Activated CD4-positive, alpha-beta T cell treated with anti-CD3 and anti-CD28 coated beads for 36 hours (primary cell): ENCODE results near the gene KCNJ16. TPM values are rescaled to one million over a fixed set of nuclear protein-coding genes. Genes with fewer than 3 reads are reported as not detected.
"Not testable (repeated sequence)": the region's sequence is repeated elsewhere in the genome, so short reads cannot be mapped to it uniquely, and the experiment has no call there.

ENCODE experiments used
- ATAC-seq: fragments of 200-7000 bp; cut with Tn5 transposase; one replicate; pipeline ENCODE4 v1.10.0; 2021; ENCODE audit warnings: mild to moderate bottlenecking, moderate library complexity
- CTCF ChIA-PET: fragments of 350-600 bp; sonication (Branson Sonifier 250); formaldehyde crosslinking; loops from one replicate; lab custom pipeline; 2021; ENCODE audit warnings: antibody characterized with exemption; lab: Charles Lee
- POLR2A ChIA-PET: fragments of 350-600 bp; sonication (Branson Sonifier 250); formaldehyde crosslinking; loops from one replicate; lab custom pipeline; 2021; ENCODE audit warnings: antibody characterized with exemption, inconsistent platforms; lab: Charles Lee
- DNase-seq: peaks from one replicate; pipeline ENCODE4 v3.0.0-alpha.2; 2020
- H3K27ac Mint-ChIP-seq: one replicate; pipeline ENCODE4 v1.8.0; 2021; ENCODE audit warnings: mixed read lengths
- H3K27me3 Mint-ChIP-seq: one replicate; pipeline ENCODE4 v1.8.0; 2021; ENCODE audit warnings: mixed read lengths
- H3K36me3 Mint-ChIP-seq: one replicate; pipeline ENCODE4 v1.8.0; 2021; ENCODE audit warnings: low read depth, mixed read lengths
- H3K4me1 Mint-ChIP-seq: one replicate; pipeline ENCODE4 v1.8.0; 2021; ENCODE audit warnings: mixed read lengths
- H3K4me3 Mint-ChIP-seq: one replicate; pipeline ENCODE4 v1.8.0; 2021; ENCODE audit warnings: mild to moderate bottlenecking, moderate library complexity, mixed read lengths
- H3K9me3 Mint-ChIP-seq: one replicate; pipeline ENCODE4 v1.8.0; 2021; ENCODE audit warnings: low read depth, mixed read lengths
- intact Hi-C, 2 experiments: fragments of 100-400 bp; cut with DNase I in 1 of 2; cut with micrococcal nuclease in 1 of 2; formaldehyde crosslinking; loops; one replicate each; pipeline versions ENCODE4 v1.14.2 to v1.15.1; 2022 to 2024; cut with DNase I, micrococcal nuclease
- total RNA-seq, 2 experiments: library from RNA; stranded (reverse); gene quantifications; one replicate each; pipeline ENCODE4 v1.2.3, GENCODE V29; 2021

The KCNJ16 gene
- total RNA-seq = not detected

GRCh38 chr17:70074956-70075355 lies at the start of gene KCNJ16:
Gene KCNJ16, plus strand, starts transcription at chr17:70075225. Its CDS starts 56,863 bp downstream, at chr17:70132088.
- CTCF ChIA-PET = interaction anchor here (0.6 to 1.2 kb wide), 2 partner anchors 10 to 76 kb away, joined by 3 read pairs; no protein-coding TSS in a partner anchor
- H3K9me3 Mint-ChIP-seq = no peaks in the 10 kb centered on the region
- no peaks in the 10 kb centered on the region for H3K36me3 Mint-ChIP-seq
- ATAC-seq (no peak), DNase-seq (no peak)
- peaks cover 4% of the 10 kb centered on the region for H3K27me3 Mint-ChIP-seq
- POLR2A ChIA-PET = no interaction called here
- no peak within 1 kb of the TSS for H3K27ac Mint-ChIP-seq
- H3K4me1 Mint-ChIP-seq = no peaks in the 10 kb centered on the region
- H3K4me3 Mint-ChIP-seq = no peak within 1 kb of the TSS
- intact Hi-C loops = no loop called here

- DNase-seq (no peak), ATAC-seq (no peak)
- ChIA-PET POLR2A (no interaction called here), CTCF (no interaction called here)
- Mint-ChIP-seq H3K27me3 (peaks cover 10% of the 10 kb centered on the region), H3K9me3 (no peaks in the 10 kb centered on the region), H3K27ac (no peak overlapping the region), H3K4me1 (no peaks in the 10 kb centered on the region), H3K4me3 (no peak overlapping the region), H3K36me3 (no peaks in the 10 kb centered on the region)
- intact Hi-C loops = no loop called here
Observed at GRCh38 chr17:70028397-70028796, 46.6 kb upstream of the KCNJ16 start.

GRCh38 chr17:70028978-70029767 lies 45.9 kb upstream of the KCNJ16 start:
- no peak overlapping the region for H3K27ac Mint-ChIP-seq
- ChIA-PET POLR2A (no interaction called here), CTCF (no interaction called here)
- H3K9me3 Mint-ChIP-seq = no peaks in the 10 kb centered on the region
- H3K4me3 Mint-ChIP-seq = no peak overlapping the region
- no peaks in the 10 kb centered on the region for H3K4me1 Mint-ChIP-seq
- intact Hi-C loops = no loop called here
- peaks cover 10% of the 10 kb centered on the region for H3K27me3 Mint-ChIP-seq
- ATAC-seq (no peak), DNase-seq (no peak)
- no peaks in the 10 kb centered on the region for H3K36me3 Mint-ChIP-seq

- Mint-ChIP-seq H3K27me3 (peaks cover 10% of the 10 kb centered on the region), H3K9me3 (no peaks in the 10 kb centered on the region), H3K4me3 (no peak overlapping the region), H3K36me3 (no peaks in the 10 kb centered on the region), H3K27ac (no peak overlapping the region), H3K4me1 (no peaks in the 10 kb centered on the region)
- no peak for DNase-seq
- ATAC-seq = no peak
- POLR2A ChIA-PET = no interaction called here
- intact Hi-C loops = no loop called here
- CTCF ChIA-PET = no interaction called here
Observed at GRCh38 chr17:70030371-70030770, 44.7 kb upstream of the KCNJ16 start.

GRCh38 chr17:70031341-70031740 lies 43.7 kb upstream of the KCNJ16 start:
- Mint-ChIP-seq H3K9me3 (no peaks in the 10 kb centered on the region), H3K36me3 (no peaks in the 10 kb centered on the region), H3K4me3 (no peak overlapping the region), H3K4me1 (no peaks in the 10 kb centered on the region), H3K27me3 (peaks cover 10% of the 10 kb centered on the region), H3K27ac (no peak overlapping the region)
- POLR2A ChIA-PET = no interaction called here
- CTCF ChIA-PET = no interaction called here
- ATAC-seq (no peak), DNase-seq (no peak)
- intact Hi-C loops = no loop called here

- Mint-ChIP-seq H3K4me1 (no peaks in the 10 kb centered on the region), H3K27me3 (peaks cover 5% of the 10 kb centered on the region), H3K4me3 (no peak overlapping the region), H3K9me3 (no peaks in the 10 kb centered on the region), H3K27ac (no peak overlapping the region), H3K36me3 (no peaks in the 10 kb centered on the region)
- no peak for DNase-seq
- POLR2A ChIA-PET = no interaction called here
- intact Hi-C loops = no loop called here
- ATAC-seq = no peak
- CTCF ChIA-PET = no interaction called here
Observed at GRCh38 chr17:70033165-70033564, 41.9 kb upstream of the KCNJ16 start.

- no peaks in the 10 kb centered on the region for H3K36me3 Mint-ChIP-seq
- H3K27me3 Mint-ChIP-seq = peaks cover 3% of the 10 kb centered on the region
- DNase-seq (no peak), ATAC-seq (no peak)
- H3K4me3 Mint-ChIP-seq = no peak overlapping the region
- CTCF ChIA-PET = no interaction called here
- no peaks in the 10 kb centered on the region for H3K4me1 Mint-ChIP-seq
- intact Hi-C loops = no loop called here
- H3K9me3 Mint-ChIP-seq = no peaks in the 10 kb centered on the region
- H3K27ac Mint-ChIP-seq = no peak overlapping the region
- POLR2A ChIA-PET = no interaction called here
Observed at GRCh38 chr17:70034158-70034557, 40.9 kb upstream of the KCNJ16 start.

GRCh38 chr17:70037498-70037897 lies 37.5 kb upstream of the KCNJ16 start:
- Mint-ChIP-seq H3K27ac (no peak overlapping the region), H3K36me3 (no peaks in the 10 kb centered on the region), H3K4me1 (no peaks in the 10 kb centered on the region), H3K9me3 (no peaks in the 10 kb centered on the region), H3K27me3 (no peaks in the 10 kb centered on the region), H3K4me3 (no peak overlapping the region)
- CTCF ChIA-PET = no interaction called here
- POLR2A ChIA-PET = no interaction called here
- ATAC-seq = no peak
- intact Hi-C loops = no loop called here
- no peak for DNase-seq

GRCh38 chr17:70040336-70040735 lies 34.7 kb upstream of the KCNJ16 start:
- POLR2A ChIA-PET = no interaction called here
- H3K27ac Mint-ChIP-seq = no peak overlapping the region
- CTCF ChIA-PET = no interaction called here
- ATAC-seq (peak; percentile 77), DNase-seq (no peak)
- H3K4me3 Mint-ChIP-seq = no peak overlapping the region
- intact Hi-C loops = no loop called here
- no peaks in the 10 kb centered on the region for H3K36me3 Mint-ChIP-seq
- no peaks in the 10 kb centered on the region for H3K9me3 Mint-ChIP-seq
- H3K4me1 Mint-ChIP-seq = no peaks in the 10 kb centered on the region
- H3K27me3 Mint-ChIP-seq = peaks cover 4% of the 10 kb centered on the region

GRCh38 chr17:70041061-70041460 lies 34.0 kb upstream of the KCNJ16 start:
- intact Hi-C loops = no loop called here
- Mint-ChIP-seq H3K4me3 (no peak overlapping the region), H3K9me3 (no peaks in the 10 kb centered on the region), H3K27me3 (peaks cover 4% of the 10 kb centered on the region), H3K4me1 (no peaks in the 10 kb centered on the region), H3K36me3 (no peaks in the 10 kb centered on the region), H3K27ac (no peak overlapping the region)
- CTCF ChIA-PET = no interaction called here
- POLR2A ChIA-PET = no interaction called here
- DNase-seq = no peak
- ATAC-seq = no peak

GRCh38 chr17:70041540-70041939 lies 33.5 kb upstream of the KCNJ16 start:
- Mint-ChIP-seq H3K4me3 (no peak overlapping the region), H3K4me1 (no peaks in the 10 kb centered on the region), H3K27me3 (peaks cover 4% of the 10 kb centered on the region), H3K9me3 (no peaks in the 10 kb centered on the region), H3K27ac (no peak overlapping the region), H3K36me3 (no peaks in the 10 kb centered on the region)
- ATAC-seq (no peak), DNase-seq (no peak)
- CTCF ChIA-PET = no interaction called here
- intact Hi-C loops = no loop called here
- POLR2A ChIA-PET = no interaction called here

- H3K4me3 Mint-ChIP-seq, H3K27ac Mint-ChIP-seq, intact Hi-C loops, H3K36me3 Mint-ChIP-seq, H3K9me3 Mint-ChIP-seq, H3K4me1 Mint-ChIP-seq, DNase-seq, CTCF ChIA-PET, ATAC-seq, POLR2A ChIA-PET, H3K27me3 Mint-ChIP-seq: not testable (repeated sequence)
Observed at GRCh38 chr17:70045780-70046179, 29.2 kb upstream of the KCNJ16 start.
